WTC11 (cell line): ENCODE data around the gene KNSTRN.

Experiments used
- CTCF ChIP-seq: fragments of 200-600 bp; IDR thresholded peaks from 2 replicates; pipeline ENCODE4 v1.8.0; 2022; ENCODE audit warnings: antibody characterized with exemption
- FOXP4 ChIP-seq: sonication (generic); formaldehyde crosslinking; IDR thresholded peaks from 2 replicates; pipeline ENCODE4 v1.8.0; 2022; ENCODE audit warnings: mild to moderate bottlenecking, missing genetic modification reagents
- JUN ChIP-seq: sonication (generic); formaldehyde crosslinking; IDR thresholded peaks from 2 replicates; pipeline ENCODE4 v1.8.0; 2023; ENCODE audit warnings: mild to moderate bottlenecking, missing genetic modification reagents
- TEAD4 ChIP-seq: sonication (generic); formaldehyde crosslinking; IDR thresholded peaks from 2 replicates; pipeline ENCODE4 v1.8.0; 2022; ENCODE audit warnings: mild to moderate bottlenecking, missing genetic modification reagents
- ZNF425 ChIP-seq: fragments of 250-450 bp; sonication (Bioruptor Pico); conservative IDR thresholded peaks from 2 replicates; pipeline ENCODE4 v1.9.0; 2021; ENCODE audit warnings: mild to moderate bottlenecking

- TF ChIP-seq ZNF425 (CRISPR knock-in tag) = no peak
- TF ChIP-seq CTCF = no peak
- no peak for TF ChIP-seq FOXP4
- no peak for TF ChIP-seq TEAD4 (CRISPR knock-in tag)
- TF ChIP-seq JUN (CRISPR knock-in tag) = no peak
Measured at GRCh38 chr15:40436892-40437751, 54.6 kb downstream of the KNSTRN start.
